ENCODE results near the gene DHRS7B. TPM values are rescaled to one million over a fixed set of nuclear protein-coding genes. Genes with fewer than 3 reads are reported as not detected.

DHRS7B gene
- total and polyA plus RNA-seq, 4 donors, result 19.4 to 55.6 (median 31.7) TPM

DNA sequence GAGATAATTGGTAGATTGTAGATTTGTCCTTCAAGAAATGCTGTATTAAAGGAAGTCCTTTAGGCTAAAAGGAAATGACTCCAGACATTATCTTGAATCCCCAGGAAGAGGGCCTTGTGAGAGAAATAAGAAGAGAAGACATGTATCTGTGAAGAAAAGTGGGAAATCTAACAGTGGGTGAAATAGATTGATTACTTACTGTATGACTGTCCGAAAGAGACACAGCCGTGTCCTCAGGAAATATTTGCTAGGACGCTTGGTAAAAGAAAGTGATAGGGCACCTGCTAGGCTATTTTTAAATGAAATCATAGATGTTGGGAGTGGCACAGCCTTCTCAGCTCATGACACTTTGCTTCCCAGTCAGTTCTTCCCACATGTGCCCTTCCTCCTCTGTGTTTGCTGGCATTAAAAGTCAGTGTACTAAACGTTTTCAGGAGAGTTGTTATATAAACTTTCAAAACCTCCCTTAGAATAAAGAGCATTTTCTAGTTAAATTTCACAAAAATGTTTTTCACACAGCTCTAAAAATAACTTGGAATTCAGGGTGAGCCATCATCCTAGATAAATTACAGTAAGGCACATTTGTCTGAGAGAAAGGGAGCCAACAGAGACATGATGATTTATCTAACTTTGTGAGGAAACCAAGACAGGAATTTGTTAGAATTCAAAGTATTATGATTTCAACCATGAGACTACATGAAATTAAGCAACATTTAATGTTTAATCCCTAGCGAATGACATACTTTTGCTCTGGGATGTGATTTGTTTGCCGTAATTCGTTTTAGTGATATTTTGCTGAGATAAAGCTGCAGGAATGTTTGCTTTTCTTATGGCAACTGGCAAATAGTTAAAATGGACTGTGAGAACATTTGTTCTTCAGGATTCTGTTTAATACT, 35.0 kb downstream of the DHRS7B start:
- Histone ChIP-seq H3K27ac (ENCODE audit: low read depth in 1 of 2, low read length in 1 of 2) (peak overlapping the region; percentile 35 to 65), H3K4me1 (ENCODE audit: control insufficient read depth in 5 of 5, insufficient read depth in 5 of 5, low read length in 5 of 5) (peaks cover 3 to 7% (median 5%) of the 10 kb centered on the region in 5 donors)
- 38 to 56% methylated on average over 7 of the region's 7 CpGs for WGBS, 2 donors

DNA sequence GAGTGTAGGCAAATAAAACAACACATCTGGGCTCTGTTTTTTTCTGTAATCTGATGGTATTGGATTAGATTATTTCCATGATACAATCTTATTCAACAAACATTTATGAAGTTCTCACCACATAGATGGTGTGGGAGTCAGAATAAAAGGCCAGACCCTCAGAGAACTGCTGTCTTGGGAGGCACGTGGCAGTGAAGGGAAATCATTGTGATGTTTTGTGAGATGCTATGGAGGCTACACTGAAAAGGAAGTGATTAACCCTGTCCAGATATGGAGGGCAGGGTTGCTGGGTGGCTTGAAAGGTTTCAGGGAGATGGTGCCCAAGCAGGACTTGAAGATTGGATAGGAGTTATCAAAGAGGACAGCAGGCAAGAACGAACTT, 35.6 kb downstream of the DHRS7B start:
- peak overlapping the region; percentile 35 to 57 for H3K27ac ChIP-seq (ENCODE audit: low read depth in 1 of 2, low read length in 1 of 2)
- 66 to 69% methylated on average over 2 of the region's 2 CpGs for WGBS, 2 donors
- no peak overlapping the region for H3K9ac ChIP-seq (ENCODE audit: insufficient read depth in 1 of 2, low read length in 2 of 2)
- no peaks in the 10 kb centered on the region for H3K36me3 ChIP-seq (ENCODE audit: control insufficient read depth in 4 of 4, insufficient read depth in 4 of 4, low read length in 4 of 4)
- DNase-seq (no peak), ATAC-seq (ENCODE audit: insufficient read depth, low FRiP score) (no peak)
- TF ChIP-seq, protein P1, sequence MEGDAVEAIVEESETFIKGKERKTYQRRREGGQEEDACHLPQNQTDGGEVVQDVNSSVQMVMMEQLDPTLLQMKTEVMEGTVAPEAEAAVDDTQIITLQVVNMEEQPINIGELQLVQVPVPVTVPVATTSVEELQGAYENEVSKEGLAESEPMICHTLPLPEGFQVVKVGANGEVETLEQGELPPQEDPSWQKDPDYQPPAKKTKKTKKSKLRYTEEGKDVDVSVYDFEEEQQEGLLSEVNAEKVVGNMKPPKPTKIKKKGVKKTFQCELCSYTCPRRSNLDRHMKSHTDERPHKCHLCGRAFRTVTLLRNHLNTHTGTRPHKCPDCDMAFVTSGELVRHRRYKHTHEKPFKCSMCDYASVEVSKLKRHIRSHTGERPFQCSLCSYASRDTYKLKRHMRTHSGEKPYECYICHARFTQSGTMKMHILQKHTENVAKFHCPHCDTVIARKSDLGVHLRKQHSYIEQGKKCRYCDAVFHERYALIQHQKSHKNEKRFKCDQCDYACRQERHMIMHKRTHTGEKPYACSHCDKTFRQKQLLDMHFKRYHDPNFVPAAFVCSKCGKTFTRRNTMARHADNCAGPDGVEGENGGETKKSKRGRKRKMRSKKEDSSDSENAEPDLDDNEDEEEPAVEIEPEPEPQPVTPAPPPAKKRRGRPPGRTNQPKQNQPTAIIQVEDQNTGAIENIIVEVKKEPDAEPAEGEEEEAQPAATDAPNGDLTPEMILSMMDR (IDR thresholded peaks at IDR 0.05; ENCODE audit: control extremely low read depth, extremely low read depth), result no peak
- no peaks in the 10 kb centered on the region for H3K9me3 ChIP-seq (ENCODE audit: control insufficient read depth in 4 of 4, insufficient read depth in 3 of 4, low read length in 3 of 4)
- H3K4me1 ChIP-seq (ENCODE audit: control insufficient read depth in 5 of 5, insufficient read depth in 5 of 5, low read length in 5 of 5), result peaks cover 7 to 10% (median 8%) of the 10 kb centered on the region in 5 donors
- no peak overlapping the region for H3K4me3 ChIP-seq
- H3K27me3 ChIP-seq (ENCODE audit: control insufficient read depth in 3 of 3, insufficient read depth in 3 of 3, low read length in 2 of 3), result no peaks in the 10 kb centered on the region

More for the DNA sequence above, 35.0 kb downstream of the DHRS7B start:
- TF ChIP-seq, protein P1 (IDR thresholded peaks at IDR 0.05; ENCODE audit: control extremely low read depth, extremely low read depth), result no peak
- no peak overlapping the region for H3K9ac ChIP-seq (ENCODE audit: insufficient read depth in 1 of 2, low read length in 2 of 2)
- ATAC-seq (ENCODE audit: insufficient read depth, low FRiP score), result no peak
- H3K36me3 ChIP-seq (ENCODE audit: control insufficient read depth in 4 of 4, insufficient read depth in 4 of 4, low read length in 4 of 4), result no peaks in the 10 kb centered on the region
- no peak overlapping the region for H3K4me3 ChIP-seq
- H3K27me3 ChIP-seq (ENCODE audit: control insufficient read depth in 3 of 3, insufficient read depth in 3 of 3, low read length in 2 of 3), result no peaks in the 10 kb centered on the region
- DNase-seq, result peak in 2 of 3 donors; percentile 25 to 36
- H3K9me3 ChIP-seq (ENCODE audit: control insufficient read depth in 4 of 4, insufficient read depth in 3 of 4, low read length in 3 of 4), result no peaks in the 10 kb centered on the region

DNA sequence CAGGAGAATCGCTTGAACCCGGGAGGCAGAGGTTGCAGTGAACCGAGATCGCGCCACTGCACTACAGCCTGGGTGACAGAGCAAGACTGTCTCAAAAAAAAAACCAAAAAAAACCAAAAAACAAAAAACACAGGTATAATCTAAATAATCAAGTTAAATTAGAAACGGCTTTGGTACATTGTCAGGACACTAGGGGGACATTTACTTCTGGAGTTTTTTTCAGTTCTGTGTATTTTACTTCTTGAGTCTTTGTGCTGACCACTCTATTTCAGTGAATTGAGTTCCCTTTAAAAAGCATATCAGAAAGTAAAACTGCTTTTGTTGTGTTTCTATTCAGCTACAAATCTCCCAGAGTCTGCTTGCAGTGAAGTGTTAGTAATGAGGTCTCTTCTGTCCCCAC, 36.3 kb downstream of the DHRS7B start:
- WGBS, 2 donors, result 97 to 98% methylated on average over 6 of the region's 6 CpGs
- H3K36me3 ChIP-seq (ENCODE audit: control insufficient read depth in 4 of 4, insufficient read depth in 4 of 4, low read length in 4 of 4), result no peaks in the 10 kb centered on the region
- DNase-seq, result no peak

More for the DNA sequence above, 36.3 kb downstream of the DHRS7B start:
- H3K9ac ChIP-seq (ENCODE audit: insufficient read depth in 1 of 2, low read length in 2 of 2), result peak overlapping the region in 1 of 2 donors; percentile 27
- TF ChIP-seq, protein P1 (IDR thresholded peaks at IDR 0.05; ENCODE audit: control extremely low read depth, extremely low read depth), result no peak
- H3K27ac ChIP-seq (ENCODE audit: low read depth in 1 of 2, low read length in 1 of 2), result no peak overlapping the region
- ATAC-seq (ENCODE audit: insufficient read depth, low FRiP score), result no peak
- H3K4me3 ChIP-seq, result no peak overlapping the region
- peaks cover 9 to 13% (median 10%) of the 10 kb centered on the region in 5 donors for H3K4me1 ChIP-seq (ENCODE audit: control insufficient read depth in 5 of 5, insufficient read depth in 5 of 5, low read length in 5 of 5)
- no peaks in the 10 kb centered on the region for H3K27me3 ChIP-seq (ENCODE audit: control insufficient read depth in 3 of 3, insufficient read depth in 3 of 3, low read length in 2 of 3)
- no peaks in the 10 kb centered on the region for H3K9me3 ChIP-seq (ENCODE audit: control insufficient read depth in 4 of 4, insufficient read depth in 3 of 4, low read length in 3 of 4)
